AG09319 (cell line): ENCODE results near the gene NABP2.
"Not testable (repeated sequence)": the region's sequence is repeated elsewhere in the genome, so short reads cannot be mapped to it uniquely, and the experiment has no call there.

ENCODE experiments used
- DNase-seq: peaks from one replicate; pipeline ENCODE4 v3.0.0-alpha.2; 2010; ENCODE audit warnings: low read depth; ENCODE audit errors: extremely low read depth
- TF ChIP-seq, protein P1 (sequence below): IDR thresholded peaks from 2 replicates; pipeline ENCODE4 v1.5.1; 2011; ENCODE audit warnings: low read depth, mild to moderate bottlenecking, inconsistent platforms, low read length, moderate library complexity

NABP2 gene

DNA sequence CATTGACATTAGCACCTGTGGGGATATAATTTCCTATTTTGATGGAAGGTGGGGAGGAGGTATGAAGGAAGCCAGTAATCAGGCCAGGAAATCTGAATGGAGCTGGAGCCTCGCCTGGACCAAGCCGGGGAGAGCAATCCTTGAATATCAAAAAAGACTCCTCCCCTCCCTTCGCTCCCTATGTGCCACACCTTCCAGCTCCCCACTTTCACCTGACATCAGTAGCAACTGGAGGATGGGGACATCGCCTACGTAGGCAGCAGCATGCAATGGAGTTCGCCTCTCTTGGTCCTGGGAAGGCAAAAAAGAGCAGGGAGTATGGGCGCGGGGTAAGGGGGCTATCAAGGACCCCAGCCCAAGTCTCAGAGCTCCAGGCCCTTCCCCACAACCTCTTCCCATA is 32.9 kb downstream of the NABP2 start:
- no peak for DNase-seq
- TF ChIP-seq, protein P1, sequence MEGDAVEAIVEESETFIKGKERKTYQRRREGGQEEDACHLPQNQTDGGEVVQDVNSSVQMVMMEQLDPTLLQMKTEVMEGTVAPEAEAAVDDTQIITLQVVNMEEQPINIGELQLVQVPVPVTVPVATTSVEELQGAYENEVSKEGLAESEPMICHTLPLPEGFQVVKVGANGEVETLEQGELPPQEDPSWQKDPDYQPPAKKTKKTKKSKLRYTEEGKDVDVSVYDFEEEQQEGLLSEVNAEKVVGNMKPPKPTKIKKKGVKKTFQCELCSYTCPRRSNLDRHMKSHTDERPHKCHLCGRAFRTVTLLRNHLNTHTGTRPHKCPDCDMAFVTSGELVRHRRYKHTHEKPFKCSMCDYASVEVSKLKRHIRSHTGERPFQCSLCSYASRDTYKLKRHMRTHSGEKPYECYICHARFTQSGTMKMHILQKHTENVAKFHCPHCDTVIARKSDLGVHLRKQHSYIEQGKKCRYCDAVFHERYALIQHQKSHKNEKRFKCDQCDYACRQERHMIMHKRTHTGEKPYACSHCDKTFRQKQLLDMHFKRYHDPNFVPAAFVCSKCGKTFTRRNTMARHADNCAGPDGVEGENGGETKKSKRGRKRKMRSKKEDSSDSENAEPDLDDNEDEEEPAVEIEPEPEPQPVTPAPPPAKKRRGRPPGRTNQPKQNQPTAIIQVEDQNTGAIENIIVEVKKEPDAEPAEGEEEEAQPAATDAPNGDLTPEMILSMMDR: no peak

DNA sequence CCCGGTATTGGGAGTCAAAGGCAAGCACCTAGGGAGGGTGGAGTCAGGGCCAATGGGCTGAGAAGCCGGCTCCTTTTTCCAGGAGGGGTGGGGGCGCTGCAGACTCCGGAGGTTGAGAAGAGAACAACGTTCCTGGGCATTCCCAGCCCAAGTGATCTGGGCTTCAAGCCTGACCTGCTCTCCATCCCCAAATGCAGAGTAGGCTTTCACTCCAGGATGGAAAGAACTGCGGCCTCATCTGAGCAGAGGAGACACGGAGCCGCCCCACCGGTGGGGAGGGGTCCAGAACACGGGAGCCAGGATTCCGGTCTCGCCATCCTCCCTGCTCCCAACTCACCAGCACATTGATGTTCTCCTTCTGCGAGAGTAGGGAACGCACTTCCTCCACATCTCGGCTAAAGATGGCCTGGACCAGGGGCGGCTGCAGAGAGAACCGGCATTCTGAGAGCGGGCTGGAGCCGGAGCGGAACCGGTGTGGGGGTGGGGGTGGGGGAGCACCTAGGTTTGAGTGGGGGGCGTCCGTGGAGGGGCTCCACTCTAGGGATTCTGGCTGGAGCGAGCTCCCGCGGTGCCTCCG is 33.4 kb downstream of the NABP2 start:
- TF ChIP-seq, protein P1: peak; percentile 8; the same call in 1 of the 2 replicates
- DNase-seq: no peak

DNA sequence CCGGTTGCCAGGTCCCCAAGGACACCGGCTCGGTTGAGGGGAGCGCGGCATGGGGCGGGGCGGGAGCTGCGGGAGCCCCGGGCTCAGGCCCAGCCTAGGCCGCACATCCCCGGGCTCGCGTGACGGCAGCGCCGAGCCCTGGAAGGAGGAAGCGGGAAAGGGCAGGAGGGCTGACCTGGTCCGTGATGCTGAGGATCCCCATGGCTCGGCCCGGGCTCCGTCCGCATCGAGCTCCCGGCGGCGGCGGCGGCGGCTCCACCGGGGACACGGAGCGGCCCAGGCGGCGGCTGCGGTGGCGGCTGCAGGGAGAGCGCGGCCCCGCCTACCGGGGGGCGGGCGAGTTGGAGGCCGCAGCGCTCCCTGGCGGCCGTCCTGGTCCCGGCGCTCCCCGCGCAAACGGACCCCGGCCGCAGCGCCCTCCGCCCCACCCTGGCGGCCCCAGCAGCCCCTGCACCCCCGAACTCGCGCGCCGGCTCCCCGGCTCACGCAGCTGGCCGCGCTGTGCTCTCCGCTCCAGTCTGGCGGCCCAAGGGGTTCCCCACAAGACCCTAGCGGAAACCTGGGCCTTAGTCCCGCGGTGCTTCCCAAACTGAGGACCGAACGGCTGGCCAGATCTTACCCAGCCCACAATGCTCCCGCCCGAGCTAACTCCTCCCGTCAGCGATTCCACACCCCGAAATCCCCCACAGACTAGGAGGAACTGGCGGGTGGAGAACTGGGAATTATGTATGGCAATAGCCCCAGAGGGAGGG is 34.1 kb downstream of the NABP2 start, which contains the start of gene ANKRD52:
ANKRD52 (minus strand) TSS at position 317 of the 752 bp plus-strand sequence; CDS start at position 202, 115 bp downstream.
- no peak for DNase-seq
- TF ChIP-seq, protein P1: peak; percentile 40

DNA sequence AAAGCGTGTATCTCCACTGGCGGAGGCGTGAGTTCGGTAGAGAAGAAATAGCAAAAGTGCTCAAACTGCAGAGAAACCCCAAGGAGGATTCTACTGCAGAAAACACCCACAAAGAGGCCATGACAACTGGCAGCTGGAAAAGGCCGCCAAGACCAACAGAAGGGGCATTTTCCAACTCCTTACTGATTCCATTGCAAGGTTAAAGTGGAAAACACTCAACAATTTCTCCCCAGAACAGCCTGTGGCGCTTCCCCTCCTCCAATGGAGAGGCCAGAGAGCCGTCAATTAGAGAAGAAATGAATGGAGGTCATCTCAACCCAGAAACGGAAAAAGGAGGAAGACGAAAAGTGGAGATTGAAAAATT is 34.7 kb downstream of the NABP2 start:
- TF ChIP-seq, protein P1: no peak
- DNase-seq: no peak

DNA sequence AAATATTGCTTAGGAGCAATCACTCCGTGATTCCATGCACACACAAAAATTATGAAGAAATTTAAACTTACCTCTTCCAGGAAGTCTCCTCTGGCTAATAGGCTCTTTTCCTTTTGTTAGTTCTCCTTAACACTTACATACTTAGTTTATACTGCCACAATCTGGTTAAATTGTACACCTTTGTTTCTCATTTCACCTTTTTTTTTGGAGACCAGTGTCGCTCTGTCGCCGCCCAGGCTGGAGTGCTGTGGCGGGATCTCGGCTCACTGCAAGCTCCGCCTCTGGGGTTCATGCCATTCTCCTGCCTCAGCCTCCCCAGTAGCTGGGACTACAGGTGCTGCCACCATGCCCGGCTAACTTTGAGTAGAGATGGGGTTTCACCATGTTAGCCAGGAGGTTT is 36.2 kb downstream of the NABP2 start:
- DNase-seq: no peak
- TF ChIP-seq, protein P1: no peak

DNA sequence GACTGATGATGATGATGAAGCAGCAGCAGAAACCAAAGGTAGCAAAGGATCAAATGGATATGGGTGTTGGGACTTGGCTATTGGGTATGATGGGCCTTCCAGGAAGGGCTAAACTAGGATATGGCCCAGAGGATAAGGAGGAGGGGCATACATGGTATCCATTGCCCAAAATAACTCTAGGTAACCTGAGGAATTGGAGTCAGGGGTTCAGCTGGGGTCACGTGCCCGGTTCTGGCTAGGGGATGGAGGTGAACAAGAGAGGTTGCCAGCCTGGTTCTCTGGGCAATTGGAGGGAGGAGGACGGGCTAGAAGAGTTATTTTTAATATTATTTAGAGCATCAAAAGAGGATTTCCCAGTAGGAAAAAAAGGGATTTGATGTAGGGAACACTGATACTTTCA is 36.8 kb downstream of the NABP2 start:
- no peak for DNase-seq
- TF ChIP-seq, protein P1: no peak

DNA sequence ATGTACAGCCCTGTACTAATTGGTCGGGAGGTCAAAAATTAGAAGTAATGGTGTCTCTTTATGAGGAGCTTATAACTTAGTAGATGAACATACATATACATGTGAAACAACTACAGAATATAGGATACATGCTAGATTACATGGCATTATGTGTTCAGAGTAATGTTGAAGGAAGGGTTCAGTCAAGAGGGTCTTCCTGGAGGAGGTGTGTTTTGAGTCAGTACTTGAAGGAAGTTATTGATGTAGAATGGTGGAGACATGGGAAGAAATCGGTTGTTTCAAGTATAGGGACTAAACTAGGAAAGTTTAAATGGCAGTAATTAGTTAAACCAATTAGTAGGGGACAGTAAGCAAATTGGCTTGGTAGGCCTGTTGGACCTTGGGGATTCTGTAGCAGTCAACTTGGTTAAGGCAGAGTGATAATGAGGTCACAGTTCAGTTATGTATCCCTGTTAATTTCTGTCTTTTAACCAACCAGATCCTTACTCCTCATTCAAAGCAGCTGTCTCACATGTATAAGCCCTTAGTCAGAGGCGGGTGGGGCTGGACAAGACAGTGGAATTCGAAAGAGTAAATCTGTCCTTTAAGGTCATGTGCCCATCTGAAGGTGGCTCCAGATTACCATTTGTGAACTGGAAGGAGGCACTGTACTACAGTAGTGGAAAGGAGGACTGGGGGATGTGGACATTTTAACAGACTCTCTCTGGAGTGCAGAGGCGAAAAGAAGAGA is 37.5 kb downstream of the NABP2 start:
- TF ChIP-seq, protein P1: no peak
- DNase-seq: no peak

DNA sequence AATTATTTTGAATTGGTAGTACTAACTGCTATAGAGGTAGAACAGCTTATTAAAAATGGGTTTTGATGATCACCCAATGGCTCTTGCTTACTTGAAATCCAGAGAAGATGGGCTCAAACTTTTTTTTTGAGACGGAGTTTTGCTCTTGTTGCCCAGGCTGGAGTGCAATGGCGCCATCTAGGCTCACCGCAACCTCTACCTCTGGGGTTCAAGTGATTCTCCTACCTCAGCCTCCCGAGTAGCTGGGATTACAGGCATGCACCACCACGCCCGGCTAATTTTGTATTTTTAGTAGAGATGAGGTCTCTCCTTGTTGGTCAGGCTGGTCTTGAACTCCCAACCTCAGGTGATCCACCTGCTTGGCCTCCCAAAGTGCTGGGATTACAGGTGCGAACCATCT is 38.8 kb downstream of the NABP2 start:
- not testable (repeated sequence) for DNase-seq

DNA sequence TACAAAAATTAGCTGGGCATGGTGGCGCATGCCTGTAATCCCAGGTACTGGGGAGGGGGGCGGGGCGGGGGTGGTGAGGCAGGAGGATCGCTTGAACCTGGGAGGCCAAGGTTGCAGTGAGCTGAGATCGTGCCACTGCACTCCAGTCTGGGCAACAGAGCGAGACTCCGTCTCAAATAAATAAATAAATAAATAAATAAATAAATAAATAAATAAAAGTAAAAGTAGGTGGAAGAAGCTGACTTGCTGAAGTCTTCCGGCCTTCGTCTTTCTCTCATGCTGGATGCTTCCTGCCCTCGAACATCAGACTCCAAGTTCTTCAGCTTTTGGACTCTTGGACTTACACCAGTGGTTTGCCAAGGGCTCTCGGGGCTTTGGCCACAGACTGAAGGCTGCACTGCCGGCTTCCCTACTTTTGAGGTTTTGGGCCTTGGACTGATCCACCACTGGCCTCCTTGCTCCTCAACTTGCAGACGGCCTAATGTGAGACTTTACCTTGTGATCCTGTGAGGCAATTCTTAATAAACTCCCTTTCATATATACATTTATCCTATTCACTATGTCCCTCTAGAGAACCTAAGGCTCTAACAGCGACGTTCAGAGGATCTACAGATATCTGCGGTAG is 42.0 kb downstream of the NABP2 start:
- not testable (repeated sequence) for DNase-seq
